NCI-H2081 treated with DMSO at 0.1 percent for 48 hours (cell line): ENCODE results near the gene BARX1.

ENCODE experiments used
- DNase-seq: peaks from one replicate; lab custom pipeline; 2025; lab: John Stamatoyannopoulos, UW

The BARX1 gene

GRCh38 chr9:93917121-93917853, 37.9 kb downstream of the BARX1 start:
- no peak for DNase-seq

- DNase-seq: no peak
Observed at GRCh38 chr9:93916358-93916757, 38.8 kb downstream of the BARX1 start.

- DNase-seq: peak; percentile 70
Observed at GRCh38 chr9:93911801-93912554, 43.2 kb downstream of the BARX1 start.

- DNase-seq: no peak
Observed at GRCh38 chr9:93911136-93911745, 43.9 kb downstream of the BARX1 start.

GRCh38 chr9:93910598-93910997, 44.6 kb downstream of the BARX1 start:
- DNase-seq: no peak

GRCh38 chr9:93910196-93910595, 45.0 kb downstream of the BARX1 start:
- no peak for DNase-seq

- no peak for DNase-seq
Observed at GRCh38 chr9:93909242-93909616, 45.9 kb downstream of the BARX1 start.

GRCh38 chr9:93908591-93909241, 46.4 kb downstream of the BARX1 start:
- peak; percentile 25 for DNase-seq

GRCh38 chr9:93907551-93908199, 47.5 kb downstream of the BARX1 start:
- DNase-seq: no peak

- DNase-seq: no peak
Observed at GRCh38 chr9:93906195-93906880, 48.8 kb downstream of the BARX1 start.

- DNase-seq: no peak
Observed at GRCh38 chr9:93905473-93906133, 49.6 kb downstream of the BARX1 start.

GRCh38 chr9:93904649-93905472, 50.3 kb downstream of the BARX1 start:
- DNase-seq: no peak

GRCh38 chr9:93903886-93904648, 51.1 kb downstream of the BARX1 start:
- no peak for DNase-seq

GRCh38 chr9:93902780-93903655, 52.1 kb downstream of the BARX1 start:
- DNase-seq: no peak

- no peak for DNase-seq
Observed at GRCh38 chr9:93902051-93902779, 52.9 kb downstream of the BARX1 start.
